HG03025 (cell line): ENCODE results near the gene RFWD3.
"Not testable (repeated sequence)": the region's sequence is repeated elsewhere in the genome, so short reads cannot be mapped to it uniquely, and the experiment has no call there.

Experiments
- ATAC-seq: cut with Tn5 transposase; IDR thresholded peaks from one replicate; pipeline ENCODE4 v1.9.1; 2021; ENCODE audit warnings: mild to moderate bottlenecking, moderate library complexity; ENCODE audit not compliant: unreplicated experiment, low FRiP score

Gene RFWD3

DNA sequence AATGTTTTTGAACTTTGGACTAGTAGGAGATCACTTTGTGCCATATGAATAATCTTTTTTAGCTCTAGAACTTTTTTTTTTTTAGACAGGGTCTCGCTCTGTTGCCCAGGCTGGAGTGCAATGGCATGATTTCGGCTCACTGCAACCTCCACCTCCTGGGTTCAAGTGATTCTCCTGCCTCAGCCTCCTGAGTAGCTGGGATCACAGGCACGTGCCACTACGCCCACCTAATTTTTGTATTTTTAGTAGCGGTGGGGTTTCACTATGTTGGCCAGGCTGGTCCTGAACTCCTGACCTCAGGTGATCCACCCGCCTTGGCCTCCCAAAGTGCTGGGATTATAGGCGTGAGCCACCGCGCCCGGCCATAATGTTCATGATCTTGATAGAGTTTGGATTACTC is 2.2 kb upstream of the RFWD3 start:
- ATAC-seq = not testable (repeated sequence)

DNA sequence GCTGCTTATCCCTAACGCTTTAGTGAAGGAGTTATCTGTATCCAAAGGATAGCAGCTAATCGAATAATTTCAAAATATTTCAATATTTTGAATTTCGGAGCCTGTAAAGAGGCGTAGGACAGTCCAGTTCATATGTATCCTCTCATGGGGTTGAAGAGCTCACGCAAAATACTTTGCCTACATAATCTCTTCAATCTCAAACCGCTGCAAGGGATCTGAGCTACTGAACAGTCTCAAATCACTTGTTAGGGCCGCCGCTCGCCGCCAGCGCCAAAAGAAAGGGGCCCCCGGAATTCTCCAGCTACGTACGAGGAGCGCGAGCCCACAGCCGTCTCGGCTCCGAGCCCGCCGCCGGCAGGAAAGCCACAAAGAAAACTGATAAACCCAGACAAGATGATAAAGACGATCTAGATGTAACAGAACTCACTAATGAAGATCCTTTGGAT is 601 bp upstream of the RFWD3 start:
- ATAC-seq = no peak

DNA sequence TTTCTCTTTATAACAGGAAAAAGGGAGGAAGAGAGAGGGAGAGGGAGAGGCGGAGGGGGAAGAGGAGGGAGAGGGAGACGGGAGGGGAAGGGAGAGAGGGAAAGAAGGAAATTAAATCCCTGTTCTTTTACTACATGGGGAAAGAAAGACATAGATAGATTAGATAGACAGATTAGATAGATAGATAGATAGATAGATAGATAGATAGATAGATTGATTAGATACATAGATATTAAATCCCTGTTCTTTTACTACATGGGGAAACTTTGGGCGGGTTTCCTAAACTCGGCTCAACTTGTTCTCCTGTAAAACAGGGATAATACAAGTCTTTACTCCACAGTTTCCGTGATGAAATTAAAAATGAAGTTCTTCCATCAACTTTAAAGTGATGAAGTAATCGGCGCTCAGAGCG is 661 bp downstream of the RFWD3 start:
- ATAC-seq = no peak

DNA sequence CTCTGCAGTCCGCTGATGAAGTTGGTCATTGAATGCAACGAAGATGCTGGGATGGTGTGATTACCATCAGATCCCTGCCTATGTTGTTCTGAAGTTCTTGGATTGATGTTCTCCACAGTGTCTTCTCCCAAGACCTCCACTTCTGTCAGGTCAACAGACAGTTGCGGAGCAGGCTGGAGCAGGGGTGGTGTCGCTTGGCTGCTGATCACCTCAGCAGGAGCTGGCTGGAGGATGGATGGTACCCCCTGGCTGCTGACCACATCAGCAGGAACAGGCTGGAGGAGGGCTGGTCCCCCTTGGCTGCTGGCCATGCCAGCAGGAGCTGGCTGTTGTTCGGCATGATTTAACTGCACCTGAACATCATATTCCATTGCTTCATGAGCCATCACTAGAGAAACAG is 5.6 kb downstream of the RFWD3 start:
- ATAC-seq = no peak

DNA sequence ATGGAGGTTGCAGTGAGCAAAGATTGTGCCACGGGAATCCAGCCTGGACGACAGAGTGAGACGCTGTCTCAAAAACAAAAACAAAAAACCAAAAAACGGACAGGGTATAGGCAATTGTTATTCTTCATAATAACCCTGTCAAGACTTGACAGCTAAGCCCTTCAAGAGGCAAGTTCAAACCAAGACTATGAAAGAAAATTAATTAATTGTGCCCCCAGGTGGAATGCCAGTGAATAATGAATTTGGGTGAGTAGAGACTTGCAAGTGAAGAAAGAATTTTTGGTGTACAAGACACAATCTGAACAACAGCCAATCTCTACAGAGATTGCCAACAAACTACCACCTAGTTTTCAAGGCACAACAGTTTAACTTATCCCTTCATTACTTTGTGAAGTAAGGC is 6.3 kb downstream of the RFWD3 start:
- ATAC-seq = no peak

DNA sequence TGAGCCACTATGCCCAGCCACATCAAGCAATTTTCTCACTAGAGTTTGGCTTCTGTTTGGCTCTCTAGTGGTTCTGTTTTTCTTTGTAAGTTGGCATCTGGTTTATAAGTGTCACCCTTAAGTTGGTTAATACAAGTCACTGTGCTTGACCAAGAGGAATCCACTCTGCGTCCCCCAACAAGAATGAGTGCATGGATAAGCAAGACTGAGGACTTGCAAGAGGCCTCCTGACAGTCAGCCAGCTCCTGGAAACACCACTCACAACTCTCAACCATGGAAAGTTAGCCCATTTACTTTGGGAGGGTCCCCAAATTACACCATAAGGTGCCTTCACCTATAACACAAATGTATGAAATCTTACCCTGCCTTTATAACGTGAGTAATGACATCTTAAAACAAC is 7.6 kb downstream of the RFWD3 start:
- no peak for ATAC-seq

DNA sequence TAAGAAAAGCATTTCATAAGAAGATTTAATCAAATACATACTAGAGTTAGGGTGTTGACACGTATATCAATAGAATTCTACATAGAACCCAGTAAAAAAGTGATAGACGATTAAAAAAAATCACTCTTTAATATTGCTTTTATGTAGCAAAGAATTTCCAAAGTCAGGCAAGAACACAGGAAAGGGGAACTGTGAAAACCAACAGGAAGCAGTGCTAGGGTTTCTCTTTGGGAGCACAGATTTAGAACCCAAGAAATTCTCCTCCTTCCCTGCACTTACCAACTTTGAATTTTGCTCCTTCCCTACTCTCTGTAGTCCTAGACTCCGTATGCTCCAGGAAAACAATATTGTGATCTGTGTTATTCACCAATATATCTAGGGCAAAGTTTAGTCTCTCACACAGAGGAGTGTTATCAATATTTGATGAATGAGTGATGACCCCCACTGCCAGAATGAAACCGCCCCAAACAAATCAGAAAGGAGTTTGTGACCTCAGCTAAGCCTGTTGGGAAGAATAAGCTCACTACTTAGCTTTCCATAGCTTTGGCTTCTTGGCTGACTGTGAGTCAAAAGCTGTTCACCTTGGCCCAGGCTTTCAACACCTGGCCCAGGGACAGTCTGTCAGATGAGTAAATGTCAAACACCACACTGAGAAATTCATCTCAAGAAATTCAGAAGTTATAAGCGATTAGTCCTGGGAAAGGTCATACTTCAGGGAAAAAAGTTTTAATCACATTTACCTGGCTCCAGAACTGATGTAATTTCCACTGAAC is 8.6 kb downstream of the RFWD3 start:
- no peak for ATAC-seq

DNA sequence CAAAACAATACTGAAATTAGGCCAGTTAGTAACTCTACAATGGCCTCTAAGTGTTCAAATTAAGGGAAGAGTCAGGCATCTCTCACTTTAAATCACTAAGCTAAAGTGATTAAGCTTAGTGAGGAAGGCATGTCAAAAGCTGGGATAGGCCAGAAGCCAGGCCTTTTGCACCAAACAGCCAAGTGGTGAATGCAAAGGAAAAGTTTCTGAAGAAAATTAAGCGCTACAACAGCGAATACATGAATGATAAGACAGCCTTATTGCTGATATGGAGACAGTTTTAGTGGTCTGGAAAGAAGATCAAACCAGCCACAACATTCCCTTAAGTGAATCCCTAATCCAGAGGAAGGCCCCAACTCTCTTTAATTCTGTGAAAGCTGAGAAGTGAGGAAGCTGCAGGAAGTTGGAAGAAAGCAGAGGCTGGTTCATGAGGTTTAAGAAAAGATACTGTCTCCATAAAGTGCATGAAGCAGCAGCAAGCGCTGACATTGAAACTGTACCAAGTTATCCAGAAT is 12.1 kb downstream of the RFWD3 start:
- no peak for ATAC-seq

DNA sequence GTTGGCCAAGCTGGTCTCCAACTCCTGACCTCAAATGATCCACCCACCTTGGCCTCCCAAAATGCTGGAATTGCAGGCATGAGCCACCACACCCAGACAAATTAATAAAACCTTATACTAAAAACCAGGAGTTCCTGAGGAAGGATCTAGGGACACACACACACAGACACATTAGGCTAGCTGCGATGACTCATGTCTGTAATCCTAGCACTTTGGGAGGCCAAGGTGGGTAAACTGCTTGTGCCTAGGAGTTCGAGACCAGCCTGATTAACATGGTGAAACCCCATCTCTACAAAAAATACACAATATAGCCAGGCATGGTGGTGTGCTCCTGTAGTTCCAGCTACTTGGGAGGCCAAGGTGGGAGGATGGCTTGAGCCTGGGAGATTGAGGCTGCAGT is 13.8 kb downstream of the RFWD3 start:
- not testable (repeated sequence) for ATAC-seq

DNA sequence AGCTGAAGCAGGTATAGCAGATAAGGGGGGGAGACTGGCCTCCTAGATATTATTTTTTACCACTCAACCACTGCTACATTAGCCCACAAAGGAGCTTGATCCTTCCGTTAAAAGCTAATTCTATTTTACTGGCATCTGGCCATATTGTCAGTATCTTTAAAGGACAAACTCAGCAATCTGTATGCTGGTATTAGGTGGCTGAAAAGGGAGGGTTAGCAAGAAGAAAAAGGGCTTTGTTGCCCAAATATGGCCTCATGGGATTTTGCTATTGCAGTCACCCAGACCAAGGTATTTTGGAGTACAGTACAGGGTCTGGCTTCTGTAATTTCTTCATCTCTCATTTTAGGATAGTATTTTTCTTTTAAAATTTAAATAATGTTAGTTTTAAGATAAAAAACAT is 14.4 kb downstream of the RFWD3 start:
- no peak for ATAC-seq

DNA sequence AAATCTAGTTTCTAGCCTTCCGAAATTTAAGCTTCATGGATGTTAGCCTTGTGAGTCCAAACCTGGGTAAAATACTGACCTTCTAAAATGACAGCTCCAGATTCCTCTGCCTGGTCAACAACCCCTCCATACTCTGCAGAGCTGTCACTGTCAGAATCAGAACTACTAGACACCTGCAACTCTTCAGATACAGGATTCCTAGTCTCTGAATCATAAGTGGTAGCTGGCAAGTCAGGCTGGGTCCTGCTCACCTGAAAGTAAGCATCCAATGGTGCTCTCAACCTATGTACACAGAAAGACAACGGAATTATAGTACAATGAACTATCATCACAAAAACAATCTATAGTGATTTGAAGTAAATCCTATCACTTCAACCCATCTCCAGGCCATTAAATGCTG is 14.8 kb downstream of the RFWD3 start:
- ATAC-seq = no peak

DNA sequence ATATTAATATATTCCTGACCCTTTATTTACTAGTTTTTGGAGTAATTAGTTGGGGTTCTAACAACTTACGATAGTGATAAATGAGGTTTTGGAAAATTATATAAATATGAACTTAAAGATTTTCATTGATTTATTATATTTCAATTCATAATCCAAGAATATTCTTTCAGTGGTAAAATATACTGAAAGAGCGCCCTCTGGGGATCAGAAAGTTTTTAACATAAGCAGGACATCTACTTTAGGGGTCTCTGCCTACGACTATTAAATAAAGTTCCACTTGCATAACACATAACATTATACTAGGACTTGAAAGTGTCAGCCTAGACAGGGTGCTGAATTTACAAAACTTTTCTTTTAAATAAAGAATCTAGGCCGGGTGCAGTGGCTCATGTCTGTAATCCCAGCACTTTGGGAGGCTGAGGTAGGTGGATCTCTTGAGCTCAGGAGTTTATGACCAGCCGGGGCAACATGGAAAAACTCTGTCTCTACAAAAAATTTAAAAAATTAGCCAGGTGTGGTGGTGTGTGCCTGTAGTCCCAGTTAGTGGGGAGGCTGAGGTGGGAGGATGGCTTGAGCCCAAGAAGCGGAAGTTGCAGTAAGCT is 15.6 kb downstream of the RFWD3 start:
- no peak for ATAC-seq

DNA sequence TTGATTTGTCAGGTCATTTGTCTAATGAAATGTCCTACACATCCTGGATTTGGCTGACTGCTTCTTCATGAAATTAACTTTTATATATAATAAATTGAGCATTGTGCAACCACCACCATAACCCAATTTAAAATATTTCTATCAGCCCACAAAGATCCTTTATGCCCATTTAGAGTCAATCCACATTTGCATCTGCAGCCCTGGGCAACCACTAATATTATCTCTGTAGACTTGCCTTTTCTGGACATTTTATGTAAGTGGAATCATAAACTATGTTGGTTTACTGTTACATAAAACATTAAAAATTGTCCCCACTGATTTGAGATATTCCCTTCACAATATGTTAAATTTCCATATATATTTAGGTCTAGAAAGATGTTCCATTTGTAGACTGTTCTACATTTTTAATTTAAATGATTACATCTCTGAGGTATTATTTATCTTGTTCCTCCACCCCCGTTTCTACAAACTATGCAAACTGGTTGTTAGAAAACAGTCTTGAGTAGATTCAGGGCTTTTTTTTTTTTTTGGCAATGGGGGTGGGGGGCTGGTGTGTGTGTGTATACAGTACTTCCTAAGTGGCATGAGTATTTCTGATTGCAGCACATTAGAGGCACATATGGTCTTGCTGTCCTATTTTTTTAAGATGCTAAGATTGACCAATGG is 16.7 kb downstream of the RFWD3 start:
- no peak for ATAC-seq

DNA sequence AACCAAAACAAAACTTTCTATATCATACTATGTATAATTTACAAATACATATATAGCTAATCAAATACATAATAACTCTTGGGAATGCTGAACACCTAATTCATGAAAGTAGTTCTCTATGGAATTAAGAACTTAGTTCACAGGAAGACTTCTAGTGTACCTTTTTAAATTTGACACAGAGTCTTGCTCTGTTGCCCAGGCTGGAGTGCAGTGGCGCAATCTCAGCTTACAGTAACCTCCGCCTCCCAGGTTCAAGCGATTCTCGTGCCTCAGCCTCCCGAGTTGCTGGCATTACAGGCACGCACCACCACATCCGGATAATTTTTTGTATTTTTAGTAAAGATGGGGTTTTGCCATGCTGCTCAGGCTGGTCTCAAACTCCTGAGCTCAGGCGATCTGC is 24.7 kb downstream of the RFWD3 start:
- ATAC-seq = no peak

DNA sequence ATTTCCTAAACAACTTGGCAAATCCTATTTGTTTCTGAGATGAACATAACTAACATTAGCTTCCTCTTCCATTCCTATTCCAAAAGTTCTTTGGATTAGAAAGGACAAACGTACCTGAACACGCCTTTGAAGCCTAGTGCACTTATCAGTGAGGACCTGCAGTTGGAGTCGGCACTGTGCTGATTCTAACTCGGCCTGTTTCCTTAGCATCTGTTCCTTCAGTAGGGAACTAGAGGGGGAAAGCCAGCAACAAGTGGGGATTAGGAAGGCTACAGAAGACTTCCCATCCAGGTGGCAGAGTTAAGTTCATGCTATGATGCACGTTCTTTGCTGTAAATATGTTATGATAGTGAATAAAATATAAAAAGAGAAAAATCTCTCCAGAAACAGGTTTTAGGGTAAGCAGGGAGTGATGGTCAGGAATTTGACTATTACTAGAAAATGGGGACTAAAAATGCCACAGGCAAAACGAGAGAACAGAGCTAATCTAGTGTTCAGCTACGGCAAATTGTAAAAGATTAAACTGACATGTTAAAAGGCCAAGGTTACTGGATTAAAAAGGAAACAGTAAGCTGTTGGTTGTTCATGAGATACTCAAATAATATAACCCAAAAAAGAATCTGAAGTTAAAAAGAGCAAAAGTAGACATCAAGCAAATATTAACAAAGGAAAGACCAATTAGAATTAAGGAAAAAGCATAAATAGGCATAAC is 28.8 kb downstream of the RFWD3 start:
- ATAC-seq = no peak

DNA sequence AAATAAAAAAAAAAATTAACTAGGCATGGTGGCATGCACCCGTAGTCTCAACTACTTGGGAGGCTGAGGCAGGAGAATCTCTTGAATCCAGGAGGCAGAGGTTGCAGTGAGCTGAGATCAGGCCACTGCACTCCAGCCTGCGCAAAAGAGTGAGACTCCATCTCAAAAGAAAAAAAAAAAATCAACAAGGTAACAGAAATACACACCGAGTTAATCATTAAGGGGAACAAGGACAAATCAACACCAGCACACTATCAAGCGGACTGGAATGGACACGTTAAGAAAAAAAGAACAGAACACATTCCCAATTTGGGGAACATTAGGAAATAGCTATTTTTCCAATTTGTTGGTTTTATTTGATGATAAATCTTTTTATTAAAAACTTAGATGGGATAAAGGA is 31.4 kb downstream of the RFWD3 start:
- no peak for ATAC-seq

DNA sequence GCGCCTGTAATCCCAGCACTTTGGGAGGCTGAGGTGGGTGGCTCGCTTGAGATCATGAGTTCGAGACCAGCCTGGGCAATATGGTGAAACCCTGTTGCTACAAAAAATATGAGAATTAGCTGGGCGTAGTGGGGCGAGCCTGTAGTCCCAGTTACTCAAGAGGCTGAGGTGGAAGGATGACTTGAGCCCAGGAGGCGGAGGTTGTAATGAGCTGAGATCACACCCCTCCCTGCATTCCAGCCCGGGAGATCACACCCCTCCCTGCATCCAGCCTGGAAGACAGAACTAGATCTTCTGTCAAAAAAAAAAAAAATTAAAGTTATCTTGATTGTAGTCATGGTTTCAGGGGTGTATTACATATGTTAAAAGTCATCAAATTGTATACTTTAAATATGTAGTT is 33.0 kb downstream of the RFWD3 start:
- ATAC-seq = no peak

DNA sequence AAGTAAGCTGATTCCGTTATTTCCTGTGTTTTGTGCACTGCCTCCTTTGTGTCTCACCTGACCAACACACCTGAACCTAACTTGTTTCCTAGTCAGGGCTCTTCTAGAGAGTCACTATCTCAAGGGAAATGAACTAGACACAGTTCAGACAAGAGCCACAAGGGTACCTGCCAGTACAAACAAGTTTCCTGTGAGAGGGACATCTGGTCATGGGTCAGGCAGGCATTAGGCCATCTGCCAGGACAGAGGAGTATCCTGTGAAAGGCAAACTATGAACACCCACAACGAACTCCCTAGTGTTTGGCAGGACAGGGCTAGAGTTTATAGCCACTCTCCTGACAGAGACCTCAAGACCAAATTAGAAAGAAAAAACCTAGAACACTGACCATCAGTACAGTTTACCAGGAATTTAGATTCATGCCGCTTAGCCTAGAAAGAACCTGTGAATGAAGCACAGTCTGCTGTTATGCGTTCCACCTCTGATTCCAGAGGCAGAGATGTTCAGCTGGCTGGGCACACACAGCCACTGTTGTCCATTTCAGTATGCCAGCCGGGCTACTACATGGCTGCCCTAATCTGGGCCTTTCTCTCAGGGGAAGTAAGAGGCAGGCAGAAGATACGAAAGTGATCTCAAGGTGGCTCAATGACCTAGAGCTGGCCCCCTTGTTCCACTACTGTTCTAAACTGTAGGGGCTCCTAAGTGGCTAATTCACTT is 39.0 kb downstream of the RFWD3 start:
- no peak for ATAC-seq

DNA sequence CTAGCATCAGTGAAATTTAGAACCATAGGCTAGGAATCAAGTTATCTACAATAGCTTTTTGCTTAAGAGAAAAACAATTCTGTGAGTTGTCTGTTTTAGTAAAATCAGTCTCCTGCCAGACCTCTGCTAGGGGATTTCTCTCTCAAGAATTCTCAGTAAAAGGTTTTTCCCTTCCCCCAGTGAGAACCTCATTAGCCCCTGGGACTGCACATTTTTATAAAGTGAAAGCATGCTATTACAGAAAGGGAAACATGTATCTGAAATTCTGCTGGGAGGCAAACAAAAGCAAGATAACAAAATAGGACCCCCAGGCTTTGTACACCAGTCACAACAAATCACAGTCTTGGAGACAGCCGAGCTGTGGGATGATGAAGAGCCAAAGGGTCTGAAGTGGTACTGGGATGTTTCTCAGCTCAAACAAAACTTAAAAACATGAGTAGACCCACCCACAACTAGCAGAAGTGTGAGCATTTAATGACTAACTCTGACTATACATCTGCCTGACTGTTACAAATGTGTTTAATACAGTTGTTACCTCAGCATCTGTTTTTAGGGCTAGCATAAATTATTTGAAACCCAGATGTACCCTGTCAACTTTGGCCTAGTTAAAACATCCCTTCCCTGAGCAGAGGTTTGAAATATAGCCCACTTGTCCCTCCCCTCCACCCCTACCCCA is 39.8 kb downstream of the RFWD3 start:
- no peak for ATAC-seq
